OCI-LY1 (cell line): Measurements from ENCODE around the gene CD2AP.
"Not testable (repeated sequence)": the region's sequence is repeated elsewhere in the genome, so short reads cannot be mapped to it uniquely, and the experiment has no call there.

Experiments used
- H2AFZ ChIP-seq: fragments of 200-600 bp; sonication (generic), shearing (Covaris generic); 2 replicates; pipeline ENCODE4 v1.6.0; 2014; ENCODE audit warnings: antibody characterized with exemption, mild to moderate bottlenecking, low read length
- H3F3A ChIP-seq: fragments of 200-600 bp; sonication (generic), shearing (Covaris generic); 2 replicates; pipeline ENCODE4 v1.6.0; 2014; ENCODE audit warnings: mild to moderate bottlenecking, antibody characterized with exemption, low read length, moderate library complexity; ENCODE audit not compliant: insufficient read depth
- H3K27ac ChIP-seq: fragments of 200-600 bp; sonication (generic); 2 replicates; pipeline ENCODE4 v1.5.1; 2014; ENCODE audit warnings: low read length, mixed run types, mild to moderate bottlenecking, low read depth; ENCODE audit not compliant: poor library complexity, severe bottlenecking
- H3K27me3 ChIP-seq: fragments of 200-600 bp; sonication (generic); 2 replicates; pipeline ENCODE4 v1.6.0; 2014; ENCODE audit warnings: antibody characterized with exemption, mild to moderate bottlenecking, low read length, moderate library complexity; ENCODE audit not compliant: insufficient read depth
- H3K36me3 ChIP-seq: fragments of 200-600 bp; sonication (generic); 2 replicates; pipeline ENCODE4 v1.6.1; 2014; ENCODE audit warnings: mild to moderate bottlenecking, antibody characterized with exemption, low read length, moderate library complexity, mixed read lengths; ENCODE audit not compliant: insufficient read depth
- H3K4me1 ChIP-seq: fragments of 200-600 bp; sonication (generic); 2 replicates; pipeline ENCODE4 v1.5.1; 2014; ENCODE audit warnings: mild to moderate bottlenecking, low read length, moderate library complexity; ENCODE audit not compliant: insufficient read depth, severe bottlenecking
- H3K4me2 ChIP-seq: fragments of 200-600 bp; sonication (generic), shearing (Covaris generic); 2 replicates; pipeline ENCODE4 v1.6.1; 2014; ENCODE audit warnings: low read length
- H3K4me3 ChIP-seq: fragments of 200-600 bp; sonication (generic); 2 replicates; pipeline ENCODE4 v1.5.1; 2014; ENCODE audit warnings: low read length, low read depth, mild to moderate bottlenecking, mixed read lengths; ENCODE audit not compliant: poor library complexity, severe bottlenecking
- H3K79me2 ChIP-seq: fragments of 200-600 bp; shearing (Covaris generic); 2 replicates; pipeline ENCODE4 v1.6.1; 2016; ENCODE audit warnings: mixed run types, low read length, mixed read lengths; ENCODE audit not compliant: insufficient read depth
- H3K9ac ChIP-seq: fragments of 200-600 bp; sonication (generic), shearing (Covaris generic); 2 replicates; pipeline ENCODE4 v1.6.1; 2014; ENCODE audit warnings: mild to moderate bottlenecking, low read length, mixed read lengths
- H3K9me2 ChIP-seq: fragments of 200-600 bp; sonication (generic), shearing (Covaris generic); 2 replicates; pipeline ENCODE4 v1.6.1; 2014; ENCODE audit warnings: low read depth, mild to moderate bottlenecking, low read length, mixed read lengths
- H3K9me3 ChIP-seq: fragments of 200-600 bp; shearing (Covaris generic); 2 replicates; pipeline ENCODE4 v1.6.1; 2014; ENCODE audit warnings: low read length, mixed read lengths
- H4K20me1 ChIP-seq: fragments of 200-600 bp; sonication (generic), shearing (Covaris generic); 2 replicates; pipeline ENCODE4 v1.6.0; 2016; ENCODE audit warnings: mild to moderate bottlenecking, low read length; ENCODE audit not compliant: insufficient read depth
- CTCF ChIP-seq: fragments of 200-600 bp; sonication (generic), shearing (Covaris generic); IDR thresholded peaks from 2 replicates; pipeline ENCODE4 v1.5.1; 2017; ENCODE audit warnings: mild to moderate bottlenecking, antibody characterized with exemption, low read length, moderate library complexity, mixed read lengths
- EZH2 ChIP-seq: fragments of 200-600 bp; sonication (generic), shearing (Covaris generic); IDR thresholded peaks from 2 replicates; pipeline ENCODE4 v1.8.0; 2017; ENCODE audit warnings: borderline replicate concordance, mixed run types, mild to moderate bottlenecking, antibody characterized with exemption, low read length, moderate library complexity, mixed read lengths

CD2AP gene

GRCh38 chr6:47552319-47552718 is 74.7 kb downstream of the CD2AP start:
- Histone ChIP-seq H3K9me2 (no peaks in the 10 kb centered on the region), H3F3A (no peaks in the 10 kb centered on the region), H3K4me1 (no peaks in the 10 kb centered on the region), H3K36me3 (peaks cover 34% of the 10 kb centered on the region), H3K27ac (no peak overlapping the region), H3K9ac (no peak overlapping the region), H3K27me3 (no peaks in the 10 kb centered on the region), H3K4me2 (no peak overlapping the region), H3K9me3 (no peaks in the 10 kb centered on the region), H3K79me2 (peaks cover 4% of the 10 kb centered on the region; the same call in 1 of the 2 replicates), H2AFZ (no peak overlapping the region), H3K4me3 (no peak overlapping the region), H4K20me1 (no peaks in the 10 kb centered on the region)
- TF ChIP-seq CTCF (no peak), EZH2 (no peak)

GRCh38 chr6:47553243-47553642 is 75.7 kb downstream of the CD2AP start:
- not testable (repeated sequence) for H3F3A ChIP-seq, H3K4me2 ChIP-seq, H3K4me3 ChIP-seq, H3K27me3 ChIP-seq, H3K9me3 ChIP-seq, H3K9me2 ChIP-seq, H3K79me2 ChIP-seq, H3K4me1 ChIP-seq, H2AFZ ChIP-seq, H3K9ac ChIP-seq, H4K20me1 ChIP-seq, H3K27ac ChIP-seq
- peaks cover 30% of the 10 kb centered on the region for H3K36me3 ChIP-seq

GRCh38 chr6:47556459-47556858 is 78.9 kb downstream of the CD2AP start:
- H3F3A ChIP-seq, H2AFZ ChIP-seq, H3K4me2 ChIP-seq, H3K27ac ChIP-seq, H3K9me2 ChIP-seq, H3K27me3 ChIP-seq, H3K9me3 ChIP-seq, H3K4me3 ChIP-seq, H3K9ac ChIP-seq, H4K20me1 ChIP-seq, H3K4me1 ChIP-seq: not testable (repeated sequence)
- peaks cover 16% of the 10 kb centered on the region; the same call in 1 of the 2 replicates for H3K79me2 ChIP-seq
- peaks cover 37% of the 10 kb centered on the region for H3K36me3 ChIP-seq

GRCh38 chr6:47563162-47563561 is 85.6 kb downstream of the CD2AP start:
- Histone ChIP-seq H3K79me2 (peaks cover 16% of the 10 kb centered on the region; the same call in 1 of the 2 replicates), H3K4me3 (no peak overlapping the region), H3K36me3 (peaks cover 52% of the 10 kb centered on the region), H3K27me3 (no peaks in the 10 kb centered on the region), H3K4me2 (no peak overlapping the region), H3F3A (no peaks in the 10 kb centered on the region), H2AFZ (no peak overlapping the region), H3K9ac (no peak overlapping the region), H3K9me2 (no peaks in the 10 kb centered on the region), H3K4me1 (no peaks in the 10 kb centered on the region), H3K9me3 (no peaks in the 10 kb centered on the region), H3K27ac (no peak overlapping the region), H4K20me1 (no peaks in the 10 kb centered on the region)
- no peak for TF ChIP-seq EZH2
- no peak for TF ChIP-seq CTCF

- H4K20me1 ChIP-seq, H3K9me3 ChIP-seq, H3K9ac ChIP-seq, H3K27me3 ChIP-seq, H3K4me2 ChIP-seq, H3K4me1 ChIP-seq, H3K9me2 ChIP-seq, H2AFZ ChIP-seq, H3K4me3 ChIP-seq, H3K79me2 ChIP-seq, H3F3A ChIP-seq, H3K27ac ChIP-seq: not testable (repeated sequence)
- peaks cover 38% of the 10 kb centered on the region for H3K36me3 ChIP-seq
Measured at GRCh38 chr6:47566602-47567001, 89.0 kb downstream of the CD2AP start.
